Fibroblast of lung (primary cell): ENCODE measurements around the gene KRTAP5-6.

Source experiments
- EZH2 ChIP-seq: IDR thresholded peaks from 2 replicates; pipeline ENCODE4 v1.5.1; 2012; ENCODE audit warnings: low read length, control low read depth, mild to moderate bottlenecking; ENCODE audit errors: missing control alignments
- TF ChIP-seq, protein P1 (sequence below), 2 donors: IDR thresholded peaks in 1 of 2; conservative IDR thresholded peaks in 1 of 2; 1 replicate in 1 of 2; 2 replicates in 1 of 2; pipeline ENCODE4 v1.5.1; 2011 to 2012; ENCODE audit warnings: low read length in 2 of 2, control low read depth in 1 of 2, inconsistent platforms in 1 of 2, low read depth in 1 of 2, mild to moderate bottlenecking in 1 of 2

DNA sequence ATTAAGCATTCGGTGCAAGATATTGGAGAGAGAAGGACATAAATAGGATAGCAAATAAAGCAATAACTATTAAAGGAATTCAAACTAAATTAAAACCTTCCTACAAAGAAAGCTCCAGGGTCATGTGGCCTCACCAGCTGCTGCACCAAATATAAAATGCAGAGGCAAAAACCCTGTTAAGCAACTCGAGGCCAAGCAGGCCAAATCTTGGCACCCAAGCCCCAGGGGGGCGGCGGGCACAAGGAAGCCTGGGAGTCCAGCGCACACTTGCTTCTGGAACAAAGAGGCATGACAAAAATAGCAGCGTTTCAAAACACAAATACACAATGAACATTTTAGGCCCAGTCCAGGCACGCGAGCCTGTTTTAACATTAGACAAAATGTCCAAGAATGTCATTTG lies 20.8 kb downstream of the KRTAP5-6 start:
- TF ChIP-seq, protein P1, sequence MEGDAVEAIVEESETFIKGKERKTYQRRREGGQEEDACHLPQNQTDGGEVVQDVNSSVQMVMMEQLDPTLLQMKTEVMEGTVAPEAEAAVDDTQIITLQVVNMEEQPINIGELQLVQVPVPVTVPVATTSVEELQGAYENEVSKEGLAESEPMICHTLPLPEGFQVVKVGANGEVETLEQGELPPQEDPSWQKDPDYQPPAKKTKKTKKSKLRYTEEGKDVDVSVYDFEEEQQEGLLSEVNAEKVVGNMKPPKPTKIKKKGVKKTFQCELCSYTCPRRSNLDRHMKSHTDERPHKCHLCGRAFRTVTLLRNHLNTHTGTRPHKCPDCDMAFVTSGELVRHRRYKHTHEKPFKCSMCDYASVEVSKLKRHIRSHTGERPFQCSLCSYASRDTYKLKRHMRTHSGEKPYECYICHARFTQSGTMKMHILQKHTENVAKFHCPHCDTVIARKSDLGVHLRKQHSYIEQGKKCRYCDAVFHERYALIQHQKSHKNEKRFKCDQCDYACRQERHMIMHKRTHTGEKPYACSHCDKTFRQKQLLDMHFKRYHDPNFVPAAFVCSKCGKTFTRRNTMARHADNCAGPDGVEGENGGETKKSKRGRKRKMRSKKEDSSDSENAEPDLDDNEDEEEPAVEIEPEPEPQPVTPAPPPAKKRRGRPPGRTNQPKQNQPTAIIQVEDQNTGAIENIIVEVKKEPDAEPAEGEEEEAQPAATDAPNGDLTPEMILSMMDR (conservative IDR thresholded peaks at IDR 0.05 in 1 of 2, IDR thresholded peaks at IDR 0.05 in 1 of 2; ENCODE audit: low read depth in 1 of 2, low read length in 2 of 2) = no peak
- no peak for TF ChIP-seq EZH2
